GM13976 (cell line): ENCODE measurements around the gene RAD1.
"Not testable (repeated sequence)": the region's sequence is repeated elsewhere in the genome, so short reads cannot be mapped to it uniquely, and the experiment has no call there.

Experiments
- DNase-seq: peaks from one replicate; pipeline ENCODE4 v3.0.0; 2012; ENCODE audit warnings: low spot score
- in situ Hi-C: fragments of 300-500 bp; cut with MboI; formaldehyde crosslinking; loops from one replicate; pipeline ENCODE4 v1.12.0; 2022; ENCODE audit warnings: low sequenced_read_pairs, mixed read lengths, inconsistent platforms; ENCODE audit not compliant: unreplicated experiment
- TF ChIP-seq, protein P1 (sequence below): IDR thresholded peaks from 2 replicates; pipeline ENCODE4 v1.5.1; 2012; ENCODE audit warnings: borderline replicate concordance, mild to moderate bottlenecking; ENCODE audit not compliant: insufficient read depth; ENCODE audit errors: extremely low read depth, missing control alignments, control extremely low read depth

The RAD1 gene

DNA sequence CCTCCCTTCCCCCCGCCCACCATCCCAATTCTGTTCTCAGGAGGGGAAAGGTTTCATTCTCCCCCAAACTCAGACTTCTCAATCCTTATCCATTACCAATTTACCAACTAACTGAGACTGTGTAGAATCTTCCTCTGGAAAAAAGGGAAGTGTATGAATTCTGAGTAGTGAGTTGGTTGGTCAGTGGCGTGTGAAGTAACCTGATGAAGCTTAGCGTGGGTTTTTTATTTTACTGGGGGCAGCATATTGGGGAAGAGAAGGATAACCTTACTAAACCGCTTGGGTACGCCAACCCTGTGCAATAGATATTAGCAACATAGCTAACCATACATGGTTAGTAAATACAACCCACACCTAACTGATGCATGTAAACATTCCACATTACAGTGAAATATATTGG is 13.0 kb upstream of the RAD1 start:
- in situ Hi-C loops: no loop called here
- TF ChIP-seq, protein P1, sequence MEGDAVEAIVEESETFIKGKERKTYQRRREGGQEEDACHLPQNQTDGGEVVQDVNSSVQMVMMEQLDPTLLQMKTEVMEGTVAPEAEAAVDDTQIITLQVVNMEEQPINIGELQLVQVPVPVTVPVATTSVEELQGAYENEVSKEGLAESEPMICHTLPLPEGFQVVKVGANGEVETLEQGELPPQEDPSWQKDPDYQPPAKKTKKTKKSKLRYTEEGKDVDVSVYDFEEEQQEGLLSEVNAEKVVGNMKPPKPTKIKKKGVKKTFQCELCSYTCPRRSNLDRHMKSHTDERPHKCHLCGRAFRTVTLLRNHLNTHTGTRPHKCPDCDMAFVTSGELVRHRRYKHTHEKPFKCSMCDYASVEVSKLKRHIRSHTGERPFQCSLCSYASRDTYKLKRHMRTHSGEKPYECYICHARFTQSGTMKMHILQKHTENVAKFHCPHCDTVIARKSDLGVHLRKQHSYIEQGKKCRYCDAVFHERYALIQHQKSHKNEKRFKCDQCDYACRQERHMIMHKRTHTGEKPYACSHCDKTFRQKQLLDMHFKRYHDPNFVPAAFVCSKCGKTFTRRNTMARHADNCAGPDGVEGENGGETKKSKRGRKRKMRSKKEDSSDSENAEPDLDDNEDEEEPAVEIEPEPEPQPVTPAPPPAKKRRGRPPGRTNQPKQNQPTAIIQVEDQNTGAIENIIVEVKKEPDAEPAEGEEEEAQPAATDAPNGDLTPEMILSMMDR: no peak
- DNase-seq: no peak

- in situ Hi-C loops: no loop called here
- TF ChIP-seq, protein P1: no peak
- no peak for DNase-seq
These were observed 12.5 kb upstream of the RAD1 start for GRCh38 chr5:34927785-34928184.

- no peak for DNase-seq
- in situ Hi-C loops: no loop called here
- TF ChIP-seq, protein P1: no peak
These were observed 11.1 kb upstream of the RAD1 start for GRCh38 chr5:34926318-34926888.

GRCh38 chr5:34924462-34924765 is 9.1 kb upstream of the RAD1 start:
- in situ Hi-C loops: no loop called here
- DNase-seq: no peak
- TF ChIP-seq, protein P1: no peak

GRCh38 chr5:34923694-34924461 is 8.6 kb upstream of the RAD1 start:
- in situ Hi-C loops: no loop called here
- TF ChIP-seq, protein P1: no peak
- DNase-seq: peak; percentile 36

- in situ Hi-C loops, DNase-seq: not testable (repeated sequence)
These were observed 8.0 kb upstream of the RAD1 start for GRCh38 chr5:34923256-34923655.

- TF ChIP-seq, protein P1: no peak
- in situ Hi-C loops: no loop called here
- no peak for DNase-seq
These were observed 3.8 kb upstream of the RAD1 start for GRCh38 chr5:34919077-34919476.
